Fibroblast of skin of right quadriceps (primary cell): ENCODE results near the gene TMEM54.

Experiments
- DNase-seq: peaks from one replicate; pipeline ENCODE4 v3.0.0-alpha.2; 2013

Gene TMEM54

DNA sequence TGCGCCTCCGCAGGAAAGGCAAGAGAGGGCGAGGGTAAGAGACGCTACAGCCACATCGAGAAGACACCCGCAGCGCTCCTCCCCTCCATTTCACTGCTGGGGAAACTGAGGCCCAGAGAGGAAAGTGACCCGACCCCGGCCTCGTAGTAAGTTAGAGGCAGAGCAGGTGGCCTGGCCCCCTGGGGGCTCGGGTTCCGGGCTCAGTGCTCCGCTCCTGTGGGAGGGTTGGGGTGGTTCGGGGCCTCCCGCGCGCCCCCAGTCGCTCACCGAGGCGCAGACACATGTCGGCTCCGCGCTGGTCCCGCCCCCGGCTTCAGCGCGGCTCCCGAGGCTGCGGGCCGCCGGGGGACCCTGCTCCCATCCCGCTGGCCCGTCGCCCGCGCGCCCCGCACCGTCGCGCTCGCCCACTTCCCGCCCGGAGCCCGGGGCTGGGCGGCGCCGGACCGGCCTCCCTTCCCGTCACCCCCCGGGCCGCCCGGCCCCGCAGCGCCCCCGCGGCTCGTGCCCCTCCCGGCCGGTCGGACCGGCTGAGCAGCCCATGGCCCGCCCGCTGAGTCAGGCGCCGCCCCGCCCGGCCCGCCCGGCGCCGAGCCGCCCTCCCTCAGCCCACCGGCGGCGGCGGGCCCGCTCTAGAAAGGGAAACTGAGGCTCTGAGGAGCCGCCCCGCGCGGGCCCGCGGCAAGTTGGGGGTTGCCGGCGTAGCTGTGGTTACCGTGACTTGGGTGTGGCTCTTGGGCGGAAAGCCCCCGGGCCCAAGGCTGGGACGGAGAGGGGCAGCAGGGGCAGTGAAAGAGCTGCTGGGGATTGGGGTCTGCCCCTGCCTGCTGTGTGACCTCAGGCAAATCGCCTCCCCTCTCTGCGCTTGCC lies at the start of gene TMEM54:
Gene TMEM54 (minus strand): TSS at position 434 of the 867 bp plus-strand sequence. CDS start 151 bp downstream, at position 283.
- peak; percentile 19 for DNase-seq

GRCh38 chr1:32949519-32949918 lies 48.3 kb upstream of the TMEM54 start:
- no peak for DNase-seq

GRCh38 chr1:32948905-32949304 lies 47.7 kb upstream of the TMEM54 start:
- peak; percentile 18 for DNase-seq

GRCh38 chr1:32948390-32948722 lies 47.2 kb upstream of the TMEM54 start:
- no peak for DNase-seq

DNA sequence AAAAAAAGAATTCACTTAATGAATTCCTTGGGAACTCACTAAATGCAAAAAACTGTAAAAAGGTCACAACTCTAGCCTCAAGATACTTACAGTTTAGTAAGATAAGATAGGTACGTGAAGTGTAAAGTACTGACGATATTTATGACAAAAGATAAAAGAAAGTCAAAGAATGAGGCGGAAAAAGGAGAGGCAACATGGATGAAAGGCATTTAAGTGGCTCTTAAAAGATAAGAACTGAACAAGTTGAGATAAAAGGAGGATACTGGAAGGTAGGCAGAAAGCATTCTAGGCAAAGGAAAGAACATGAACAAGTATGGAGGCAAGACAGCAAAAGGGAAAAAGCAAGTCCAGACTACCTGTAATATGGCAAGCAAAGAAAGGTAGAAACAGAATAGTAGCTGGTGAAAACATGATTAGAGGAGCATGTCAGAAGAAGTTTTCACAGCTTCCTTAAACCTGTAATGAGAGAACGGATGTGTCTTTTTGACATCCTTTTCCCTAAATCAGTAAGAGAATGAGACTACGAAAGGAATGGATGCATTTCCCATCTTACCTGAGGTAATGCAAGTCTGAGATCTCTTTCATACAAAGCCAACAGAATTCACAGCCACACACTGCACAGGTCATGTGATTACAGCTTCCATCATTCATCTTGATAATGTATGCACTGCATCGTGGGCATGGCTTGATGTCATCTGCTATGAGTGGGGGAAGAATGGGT lies 46.6 kb upstream of the TMEM54 start:
- no peak for DNase-seq

- no peak for DNase-seq
Observed at GRCh38 chr1:32946413-32946812, 45.2 kb upstream of the TMEM54 start.

GRCh38 chr1:32944180-32944579 lies 43.0 kb upstream of the TMEM54 start:
- no peak for DNase-seq

GRCh38 chr1:32939655-32940371 lies 38.6 kb upstream of the TMEM54 start:
- DNase-seq, result peak; percentile 76

DNA sequence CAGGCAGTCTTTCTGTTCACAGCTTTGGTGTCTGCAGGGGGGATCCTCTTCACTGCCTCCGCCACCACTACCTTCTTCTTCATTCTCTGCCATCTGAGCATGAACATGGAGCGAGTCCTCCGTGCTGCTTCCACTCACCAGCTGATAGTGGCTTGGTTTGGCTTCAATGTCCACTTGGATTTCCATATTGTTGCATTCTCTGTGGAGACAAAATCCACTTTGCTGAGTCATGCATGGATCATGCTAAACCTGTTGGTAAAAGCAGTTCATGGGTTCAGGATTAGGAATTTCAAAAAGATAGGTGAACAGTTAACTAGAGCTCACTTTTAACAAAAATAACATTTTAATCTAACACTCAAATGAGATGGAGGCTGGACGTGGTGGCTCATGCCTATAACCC lies 35.9 kb upstream of the TMEM54 start:
- no peak for DNase-seq

DNA sequence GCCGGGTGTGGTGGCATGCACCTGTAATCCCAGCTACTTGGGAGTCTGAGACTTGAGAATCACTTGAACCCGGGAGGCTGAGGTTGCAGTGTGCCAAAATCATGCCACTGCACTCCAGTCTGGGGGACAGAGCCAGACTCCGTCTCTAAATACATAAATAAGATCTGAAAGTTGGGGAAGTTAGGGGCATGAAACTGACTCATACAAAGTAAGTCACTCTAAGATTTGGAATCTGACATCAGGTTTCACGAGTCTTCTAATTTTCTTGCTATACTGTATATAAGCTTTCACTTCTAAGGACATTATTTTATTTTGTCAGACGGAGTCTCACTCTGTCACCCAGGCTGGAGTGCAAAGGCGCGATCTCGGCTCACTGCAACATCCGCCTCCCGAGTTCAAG lies 33.3 kb upstream of the TMEM54 start:
- DNase-seq, result no peak

DNA sequence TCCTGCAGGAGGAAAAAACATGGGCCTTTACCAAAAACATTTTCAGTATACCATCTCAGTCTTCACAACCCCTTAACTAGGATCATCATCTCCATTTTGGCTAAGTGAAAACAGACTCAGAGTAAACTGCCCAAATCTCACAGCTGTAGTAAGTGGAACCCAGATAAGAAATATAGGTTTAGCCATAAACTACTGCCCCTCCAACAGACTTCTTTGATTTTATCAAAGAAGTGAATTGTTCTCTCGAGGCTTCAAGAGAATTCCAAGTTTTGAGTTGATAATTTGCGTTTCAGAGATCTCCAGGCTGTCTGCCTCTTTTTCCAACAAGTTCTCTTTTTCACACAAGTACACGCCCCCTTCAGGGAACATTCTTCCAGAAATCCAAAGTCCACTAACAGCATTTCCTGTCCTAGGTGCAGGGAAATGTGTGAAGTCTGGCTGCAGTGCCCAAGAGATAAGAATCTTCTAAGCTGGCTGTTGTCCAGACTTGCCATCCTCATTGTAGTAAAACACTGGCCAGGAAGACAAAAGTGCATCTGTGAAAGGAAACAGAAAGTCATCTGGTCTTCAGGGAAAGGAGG lies 32.6 kb upstream of the TMEM54 start:
- peak; percentile 37 for DNase-seq

DNA sequence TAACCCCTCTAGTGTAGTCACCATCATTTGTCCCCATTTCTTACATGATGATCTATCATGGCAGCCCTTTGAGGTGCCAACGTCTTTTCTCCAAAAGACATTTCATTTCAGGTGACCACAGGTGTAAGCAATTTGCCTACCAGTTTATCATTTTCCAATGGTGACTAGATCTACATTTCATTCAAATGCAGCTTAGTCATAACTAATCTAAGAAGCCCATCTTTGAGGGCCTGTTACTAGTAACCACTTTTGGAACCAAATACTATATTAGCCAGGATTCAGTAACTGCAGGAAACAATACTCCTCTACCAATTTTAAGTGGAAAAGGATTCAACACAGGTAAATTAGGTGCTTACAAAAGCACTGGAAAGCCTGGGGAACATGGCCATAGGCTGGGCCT lies 30.6 kb upstream of the TMEM54 start:
- DNase-seq, result no peak

GRCh38 chr1:32929366-32929765 lies 28.2 kb upstream of the TMEM54 start:
- no peak for DNase-seq

DNA sequence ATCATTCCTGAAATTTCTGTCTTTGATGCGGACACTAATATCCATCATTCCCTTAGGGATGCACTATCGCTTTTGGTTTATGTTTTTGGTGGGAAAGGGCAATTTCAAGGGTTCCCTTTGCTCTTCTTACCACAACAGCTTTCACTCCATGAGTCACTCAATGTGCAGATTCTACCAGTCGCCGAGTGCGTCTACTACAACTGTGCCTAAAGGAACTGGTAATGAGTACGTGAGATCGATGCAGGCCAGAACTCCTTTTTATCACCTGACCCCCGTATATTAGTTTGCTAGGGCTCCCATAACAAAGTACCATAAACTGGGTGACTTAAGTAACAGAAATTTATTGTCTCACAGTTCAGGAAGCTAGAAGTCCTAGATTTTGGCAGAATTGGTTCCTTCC lies 27.5 kb upstream of the TMEM54 start:
- no peak for DNase-seq

DNA sequence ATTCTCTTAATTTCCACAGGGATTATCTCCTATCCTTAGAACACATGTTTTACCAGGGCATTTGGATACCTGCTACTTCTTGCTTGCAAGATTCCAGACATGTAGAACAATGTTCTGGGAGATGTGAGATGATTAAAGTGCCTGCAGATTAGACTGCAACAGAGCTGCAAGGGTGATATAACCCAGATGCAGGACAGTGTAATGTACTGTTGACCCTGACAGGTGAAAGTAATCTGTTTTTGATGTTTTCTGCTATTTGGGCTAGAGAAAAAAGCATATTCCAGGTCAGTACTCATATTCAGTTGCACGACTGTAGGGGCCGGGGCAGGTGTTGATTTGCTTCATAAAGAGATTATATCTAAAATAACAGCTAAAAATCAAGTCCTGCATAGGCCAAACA lies 27.1 kb upstream of the TMEM54 start:
- no peak for DNase-seq

DNA sequence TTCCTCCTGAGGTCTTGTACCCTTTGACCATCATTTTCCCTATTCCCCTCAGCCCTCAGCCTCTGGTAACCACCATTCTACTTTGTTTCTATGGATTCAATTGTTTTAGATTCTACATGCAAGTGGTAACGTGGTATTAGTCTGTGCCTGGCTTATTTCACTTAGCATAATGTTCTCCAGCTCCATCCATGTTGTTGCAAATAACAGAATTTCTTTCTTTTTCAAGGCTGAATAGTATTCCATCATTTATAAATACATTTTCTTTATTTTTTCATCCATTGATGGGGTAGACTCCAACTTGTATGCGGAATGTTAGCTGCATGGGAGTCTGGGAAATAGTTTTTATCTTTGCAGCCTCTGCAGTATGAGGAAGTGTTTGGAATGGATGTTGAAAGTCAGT lies 26.3 kb upstream of the TMEM54 start:
- no peak for DNase-seq

DNA sequence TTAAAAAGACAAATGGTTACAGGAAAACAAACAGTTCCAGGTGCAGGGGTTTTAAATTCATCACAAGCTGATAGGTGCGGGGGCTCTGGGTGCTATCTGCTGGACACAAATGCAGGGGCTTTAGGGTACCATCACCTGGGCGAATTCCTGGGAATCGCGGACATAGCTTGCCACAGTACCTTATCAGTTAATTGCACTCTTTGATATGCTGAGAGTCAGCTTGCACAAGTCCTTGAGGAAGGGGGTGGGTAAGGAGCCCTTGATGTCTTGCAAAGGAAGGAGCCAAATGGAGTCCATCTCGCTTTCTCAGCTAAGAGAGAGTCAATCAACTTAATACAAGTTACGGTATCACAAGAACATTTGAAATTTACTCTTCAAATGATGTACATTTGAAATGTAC lies 25.4 kb upstream of the TMEM54 start:
- DNase-seq, result no peak

GRCh38 chr1:32925403-32926162 lies 24.4 kb upstream of the TMEM54 start:
- DNase-seq, result peak; percentile 34

GRCh38 chr1:32924881-32925344 lies 23.7 kb upstream of the TMEM54 start:
- DNase-seq, result no peak

- no peak for DNase-seq
Observed at GRCh38 chr1:32920833-32921232, 19.6 kb upstream of the TMEM54 start.

- DNase-seq, result peak; percentile 79
Observed at GRCh38 chr1:32919811-32920733, 18.9 kb upstream of the TMEM54 start.
